22Rv1 (cell line): Measurements from ENCODE around the gene KIF6.

Experiments
- H3K27ac ChIP-seq: fragments of 450-650 bp; 2 replicates; pipeline ENCODE4 v1.5.1; 2017
- CTCF ChIP-seq: fragments of 450-650 bp; IDR thresholded peaks from 2 replicates; pipeline ENCODE4 v1.5.1; 2017; ENCODE audit warnings: mild to moderate bottlenecking
- ZFX ChIP-seq: fragments of 450-650 bp; IDR thresholded peaks from 2 replicates; pipeline ENCODE4 v1.6.1; 2017; ENCODE audit warnings: antibody characterized with exemption, borderline replicate concordance

The KIF6 gene

GRCh38 chr6:39665861-39666260 is 59.3 kb downstream of the KIF6 start:
- no peak overlapping the region for H3K27ac ChIP-seq

GRCh38 chr6:39664173-39664572 is 61.0 kb downstream of the KIF6 start:
- no peak for TF ChIP-seq CTCF
- no peak for TF ChIP-seq ZFX

More at GRCh38 chr6:39665861-39666260, 59.3 kb downstream of the KIF6 start:
- TF ChIP-seq ZFX, result no peak
- no peak for TF ChIP-seq CTCF

GRCh38 chr6:39657355-39658135 is 67.7 kb downstream of the KIF6 start:
- H3K27ac ChIP-seq, result no peak overlapping the region
- no peak for TF ChIP-seq ZFX

More at GRCh38 chr6:39664173-39664572, 61.0 kb downstream of the KIF6 start:
- no peak overlapping the region for H3K27ac ChIP-seq

DNA sequence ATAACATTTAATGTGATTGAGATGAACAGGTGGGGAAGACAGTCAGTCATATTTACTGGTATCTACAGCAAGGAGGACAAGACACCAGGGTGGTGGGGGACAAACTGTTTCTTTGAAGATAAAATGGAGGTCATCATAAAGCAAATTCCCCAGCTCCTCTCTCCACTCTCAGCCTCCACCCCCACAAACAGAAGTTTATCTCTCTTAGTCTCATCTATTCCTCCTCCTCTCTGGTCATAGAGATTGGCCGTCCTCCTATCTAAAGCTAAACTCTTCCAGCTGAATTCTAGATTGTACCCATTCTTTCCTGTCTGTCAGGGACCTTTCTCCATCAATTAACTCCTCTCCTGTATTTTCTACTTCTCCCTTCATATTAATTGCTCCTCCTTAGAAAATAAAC is 71.1 kb downstream of the KIF6 start:
- no peak overlapping the region for H3K27ac ChIP-seq
- TF ChIP-seq ZFX, result no peak
- no peak for TF ChIP-seq CTCF

- H3K27ac ChIP-seq, result no peak overlapping the region
- no peak for TF ChIP-seq ZFX
- no peak for TF ChIP-seq CTCF
Measured at GRCh38 chr6:39653612-39654011, 71.6 kb downstream of the KIF6 start.

- TF ChIP-seq ZFX (no peak), CTCF (no peak)
Measured at GRCh38 chr6:39649996-39650395, 75.2 kb downstream of the KIF6 start.

DNA sequence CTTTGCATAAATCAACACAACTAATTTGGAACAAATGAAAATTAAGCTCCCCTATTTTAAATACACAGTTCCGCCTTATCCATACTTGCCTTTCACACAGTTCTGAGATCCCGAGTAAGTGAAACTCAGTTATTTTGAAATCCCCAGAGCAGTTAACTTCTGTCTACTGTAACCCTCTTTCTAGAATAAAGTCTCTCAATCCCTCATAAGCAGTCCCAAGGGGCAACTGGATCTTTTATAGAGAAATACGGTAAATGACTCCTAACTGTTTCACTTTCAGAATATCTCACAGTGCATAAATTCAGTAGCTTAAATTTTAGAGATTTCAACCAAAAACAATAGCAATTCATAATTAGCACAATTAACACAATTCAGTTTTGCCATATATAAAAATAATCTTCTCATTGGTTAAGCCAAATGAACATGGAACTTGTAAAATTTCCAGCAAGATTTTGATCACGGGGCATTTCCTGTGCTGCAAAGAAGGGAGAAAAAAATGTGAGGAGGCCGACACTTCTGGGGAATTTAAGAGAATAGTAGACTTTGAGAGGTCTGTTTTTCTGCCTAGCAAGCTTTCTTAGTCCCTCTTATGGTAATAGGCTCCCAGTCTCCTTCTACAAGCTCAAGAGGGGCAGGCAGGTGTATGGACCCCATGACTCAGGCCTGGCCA is 78.3 kb downstream of the KIF6 start:
- no peak overlapping the region for H3K27ac ChIP-seq
- TF ChIP-seq CTCF (no peak), ZFX (no peak)

More at GRCh38 chr6:39649996-39650395, 75.2 kb downstream of the KIF6 start:
- no peak overlapping the region for H3K27ac ChIP-seq
